HepG2 (cell line): ENCODE data around the gene DCLK1.
"Not testable (repeated sequence)": the region's sequence is repeated elsewhere in the genome, so short reads cannot be mapped to it uniquely, and the experiment has no call there.

ENCODE experiments used
- ARHGAP35 ChIP-seq: sonication (generic); formaldehyde crosslinking; IDR thresholded peaks from 2 replicates; pipeline ENCODE4 v1.9.0; 2022; ENCODE audit warnings: mild to moderate bottlenecking, inconsistent platforms, moderate library complexity, missing genetic modification reagents, borderline replicate concordance
- ELF4 ChIP-seq: sonication (generic); formaldehyde crosslinking; IDR thresholded peaks from 2 replicates; pipeline ENCODE4 v1.5.0; 2020; ENCODE audit warnings: missing genetic modification reagents, mild to moderate bottlenecking, moderate library complexity, borderline replicate concordance
- FOXP1 ChIP-seq, 2 experiments: fragments of 450-650 bp in 1 of 2; IDR thresholded peaks; 2 replicates each; pipeline ENCODE4 v1.6.1; 2017 to 2018; ENCODE audit warnings: antibody characterized with exemption in 1 of 2
- IRF2 ChIP-seq: IDR thresholded peaks from 2 replicates; pipeline ENCODE4 v1.6.1; 2018; ENCODE audit warnings: missing genetic modification reagents, missing compliant biosample characterization
- RFX1 ChIP-seq: fragments of 450-650 bp; IDR thresholded peaks from 2 replicates; pipeline ENCODE4 v1.6.1; 2017
- ZFX ChIP-seq: sonication (generic); formaldehyde crosslinking; IDR thresholded peaks from 2 replicates; pipeline ENCODE4 v1.4.0; 2020; ENCODE audit warnings: mild to moderate bottlenecking, low read depth, missing genetic modification reagents, moderate library complexity
- ZNF564 ChIP-seq: sonication (generic); formaldehyde crosslinking; IDR thresholded peaks from 2 replicates; pipeline ENCODE4 v1.8.1; 2023; ENCODE audit warnings: mild to moderate bottlenecking, missing genetic modification reagents
- ZSCAN21 ChIP-seq: sonication (generic); formaldehyde crosslinking; IDR thresholded peaks from 2 replicates; pipeline ENCODE4 v1.8.0; 2022; ENCODE audit warnings: mild to moderate bottlenecking, missing genetic modification reagents, moderate library complexity, borderline replicate concordance
- TF ChIP-seq, protein P1 (sequence below): sonication (generic); formaldehyde crosslinking; IDR thresholded peaks from 2 replicates; pipeline ENCODE4 v1.4.0; 2020; ENCODE audit warnings: low read depth, missing genetic modification reagents
- TF ChIP-seq, protein P2 (sequence below): sonication (generic); formaldehyde crosslinking; IDR thresholded peaks from 2 replicates; pipeline ENCODE4 v1.5.0; 2020; ENCODE audit warnings: mild to moderate bottlenecking, missing genetic modification reagents, moderate library complexity
- TF ChIP-seq, protein P3 (sequence below): sonication (generic); formaldehyde crosslinking; IDR thresholded peaks from 2 replicates; pipeline ENCODE4 v1.8.1; 2023; ENCODE audit warnings: missing genetic modification reagents, mild to moderate bottlenecking, borderline replicate concordance

DNA sequence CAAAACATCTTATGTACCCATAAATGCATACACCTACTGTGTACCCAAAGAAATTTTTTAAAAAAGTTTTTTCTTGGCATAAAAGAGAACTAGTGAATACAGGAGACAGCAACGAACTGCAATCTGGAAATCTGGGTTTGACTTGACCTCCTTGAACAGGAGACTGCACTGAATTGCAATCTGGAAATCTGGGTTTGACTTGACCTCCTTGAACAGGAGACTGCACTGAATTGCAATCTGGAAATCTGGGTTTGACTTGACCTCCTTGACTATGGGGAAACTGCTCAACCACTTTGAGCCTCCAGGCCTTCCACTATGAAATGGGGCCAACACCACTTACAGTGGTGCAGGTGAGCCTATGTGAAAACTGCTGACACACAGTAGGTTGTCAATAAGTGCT lies 147.5 kb downstream of the DCLK1 start:
- not testable (repeated sequence) for TF ChIP-seq IRF2 (CRISPR knock-in tag); FOXP1 (IDR thresholded peaks at IDR 0.05); FOXP1 (CRISPR knock-in tag; IDR thresholded peaks at IDR 0.05); ZFX (CRISPR knock-in tag); ZSCAN21 (CRISPR knock-in tag); ZNF564 (CRISPR knock-in tag); ELF4 (CRISPR knock-in tag); ARHGAP35 (CRISPR knock-in tag); RFX1
- TF ChIP-seq, protein P1, sequence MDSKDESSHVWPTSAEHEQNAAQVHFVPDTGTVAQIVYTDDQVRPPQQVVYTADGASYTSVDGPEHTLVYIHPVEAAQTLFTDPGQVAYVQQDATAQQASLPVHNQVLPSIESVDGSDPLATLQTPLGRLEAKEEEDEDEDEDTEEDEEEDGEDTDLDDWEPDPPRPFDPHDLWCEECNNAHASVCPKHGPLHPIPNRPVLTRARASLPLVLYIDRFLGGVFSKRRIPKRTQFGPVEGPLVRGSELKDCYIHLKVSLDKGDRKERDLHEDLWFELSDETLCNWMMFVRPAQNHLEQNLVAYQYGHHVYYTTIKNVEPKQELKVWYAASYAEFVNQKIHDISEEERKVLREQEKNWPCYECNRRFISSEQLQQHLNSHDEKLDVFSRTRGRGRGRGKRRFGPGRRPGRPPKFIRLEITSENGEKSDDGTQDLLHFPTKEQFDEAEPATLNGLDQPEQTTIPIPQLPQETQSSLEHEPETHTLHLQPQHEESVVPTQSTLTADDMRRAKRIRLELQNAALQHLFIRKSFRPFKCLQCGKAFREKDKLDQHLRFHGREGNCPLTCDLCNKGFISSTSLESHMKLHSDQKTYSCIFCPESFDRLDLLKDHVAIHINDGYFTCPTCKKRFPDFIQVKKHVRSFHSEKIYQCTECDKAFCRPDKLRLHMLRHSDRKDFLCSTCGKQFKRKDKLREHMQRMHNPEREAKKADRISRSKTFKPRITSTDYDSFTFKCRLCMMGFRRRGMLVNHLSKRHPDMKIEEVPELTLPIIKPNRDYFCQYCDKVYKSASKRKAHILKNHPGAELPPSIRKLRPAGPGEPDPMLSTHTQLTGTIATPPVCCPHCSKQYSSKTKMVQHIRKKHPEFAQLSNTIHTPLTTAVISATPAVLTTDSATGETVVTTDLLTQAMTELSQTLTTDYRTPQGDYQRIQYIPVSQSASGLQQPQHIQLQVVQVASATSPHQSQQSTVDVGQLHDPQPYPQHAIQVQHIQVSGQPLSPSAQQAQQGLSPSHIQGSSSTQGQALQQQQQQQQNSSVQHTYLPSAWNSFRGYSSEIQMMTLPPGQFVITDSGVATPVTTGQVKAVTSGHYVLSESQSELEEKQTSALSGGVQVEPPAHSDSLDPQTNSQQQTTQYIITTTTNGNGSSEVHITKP (CRISPR knock-in tag), result not testable (repeated sequence)
- TF ChIP-seq, protein P2, sequence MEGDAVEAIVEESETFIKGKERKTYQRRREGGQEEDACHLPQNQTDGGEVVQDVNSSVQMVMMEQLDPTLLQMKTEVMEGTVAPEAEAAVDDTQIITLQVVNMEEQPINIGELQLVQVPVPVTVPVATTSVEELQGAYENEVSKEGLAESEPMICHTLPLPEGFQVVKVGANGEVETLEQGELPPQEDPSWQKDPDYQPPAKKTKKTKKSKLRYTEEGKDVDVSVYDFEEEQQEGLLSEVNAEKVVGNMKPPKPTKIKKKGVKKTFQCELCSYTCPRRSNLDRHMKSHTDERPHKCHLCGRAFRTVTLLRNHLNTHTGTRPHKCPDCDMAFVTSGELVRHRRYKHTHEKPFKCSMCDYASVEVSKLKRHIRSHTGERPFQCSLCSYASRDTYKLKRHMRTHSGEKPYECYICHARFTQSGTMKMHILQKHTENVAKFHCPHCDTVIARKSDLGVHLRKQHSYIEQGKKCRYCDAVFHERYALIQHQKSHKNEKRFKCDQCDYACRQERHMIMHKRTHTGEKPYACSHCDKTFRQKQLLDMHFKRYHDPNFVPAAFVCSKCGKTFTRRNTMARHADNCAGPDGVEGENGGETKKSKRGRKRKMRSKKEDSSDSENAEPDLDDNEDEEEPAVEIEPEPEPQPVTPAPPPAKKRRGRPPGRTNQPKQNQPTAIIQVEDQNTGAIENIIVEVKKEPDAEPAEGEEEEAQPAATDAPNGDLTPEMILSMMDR (CRISPR knock-in tag), result not testable (repeated sequence)
- TF ChIP-seq, protein P3, sequence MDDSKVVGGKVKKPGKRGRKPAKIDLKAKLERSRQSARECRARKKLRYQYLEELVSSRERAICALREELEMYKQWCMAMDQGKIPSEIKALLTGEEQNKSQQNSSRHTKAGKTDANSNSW (CRISPR knock-in tag), result not testable (repeated sequence)
